Activated CD4-positive, alpha-beta T cell treated with anti-CD3 and anti-CD28 coated beads, Interleukin-2, amount 50 U/mL, for 1 hour (primary cell): Measurements from ENCODE around the gene EPM2A.
"Not testable (repeated sequence)": the region's sequence is repeated elsewhere in the genome, so short reads cannot be mapped to it uniquely, and the experiment has no call there.

Experiments
- DNase-seq: peaks from one replicate; pipeline ENCODE4 v3.0.0-alpha.2; 2020

EPM2A gene

GRCh38 chr6:145728444-145729385 lies 6.6 kb downstream of the EPM2A start:
- DNase-seq, result no peak

- no peak for DNase-seq
Measured at GRCh38 chr6:145727817-145728388, 7.4 kb downstream of the EPM2A start.

GRCh38 chr6:145725570-145725969 lies 9.8 kb downstream of the EPM2A start:
- no peak for DNase-seq

- DNase-seq, result no peak
Measured at GRCh38 chr6:145723646-145724045, 11.7 kb downstream of the EPM2A start.

GRCh38 chr6:145722190-145722589 lies 13.1 kb downstream of the EPM2A start:
- no peak for DNase-seq

GRCh38 chr6:145721144-145721543 lies 14.2 kb downstream of the EPM2A start:
- no peak for DNase-seq

GRCh38 chr6:145715426-145715825 lies 19.9 kb downstream of the EPM2A start:
- DNase-seq, result no peak

- DNase-seq, result no peak
Measured at GRCh38 chr6:145714731-145715130, 20.6 kb downstream of the EPM2A start.

GRCh38 chr6:145713773-145714172 lies 21.5 kb downstream of the EPM2A start:
- DNase-seq, result no peak

- DNase-seq, result no peak
Measured at GRCh38 chr6:145711372-145711771, 23.9 kb downstream of the EPM2A start.

- no peak for DNase-seq
Measured at GRCh38 chr6:145707397-145707796, 27.9 kb downstream of the EPM2A start.

GRCh38 chr6:145705561-145705960 lies 29.8 kb downstream of the EPM2A start:
- DNase-seq, result no peak

GRCh38 chr6:145704143-145704781 lies 31.1 kb downstream of the EPM2A start:
- DNase-seq, result no peak

- DNase-seq, result no peak
Measured at GRCh38 chr6:145699462-145699861, 35.9 kb downstream of the EPM2A start.

GRCh38 chr6:145697401-145697800 lies 37.9 kb downstream of the EPM2A start:
- DNase-seq, result not testable (repeated sequence)

- no peak for DNase-seq
Measured at GRCh38 chr6:145694083-145694737, 41.1 kb downstream of the EPM2A start.

- DNase-seq, result no peak
Measured at GRCh38 chr6:145690969-145691368, 44.4 kb downstream of the EPM2A start.

GRCh38 chr6:145689529-145689928 lies 45.8 kb downstream of the EPM2A start:
- DNase-seq, result no peak

- no peak for DNase-seq
Measured at GRCh38 chr6:145688493-145688905, 46.8 kb downstream of the EPM2A start.

- no peak for DNase-seq
Measured at GRCh38 chr6:145685932-145686331, 49.4 kb downstream of the EPM2A start.

GRCh38 chr6:145681965-145682364 lies 53.4 kb downstream of the EPM2A start:
- DNase-seq, result no peak

GRCh38 chr6:145673504-145673903 lies 61.8 kb downstream of the EPM2A start:
- no peak for DNase-seq

GRCh38 chr6:145670311-145670710 lies 65.0 kb downstream of the EPM2A start:
- no peak for DNase-seq
